GM23338 (cell line): ENCODE results near the gene NEK2. TPM values are rescaled to one million over a fixed set of nuclear protein-coding genes. Genes with fewer than 3 reads are reported as not detected.
"Not testable (repeated sequence)": the region's sequence is repeated elsewhere in the genome, so short reads cannot be mapped to it uniquely, and the experiment has no call there.

Source experiments
- ATAC-seq: fragments of 200-7000 bp; cut with Tn5 transposase; 3 replicates; pipeline ENCODE4 v1.9.1; 2020
- DNase-seq: peaks from one replicate; pipeline ENCODE4 v3.0.0-alpha.2; 2015; ENCODE audit warnings: low spot score
- H2AFZ ChIP-seq: fragments of 200-600 bp; sonication (generic); 2 replicates; pipeline ENCODE4 v1.8.0; 2016; ENCODE audit warnings: antibody characterized with exemption, mild to moderate bottlenecking, moderate library complexity
- H3F3A ChIP-seq: fragments of 200-600 bp; sonication (generic); replicated peaks from 2 replicates; pipeline ENCODE4 v1.8.0; 2017; ENCODE audit warnings: antibody characterized with exemption, mixed run types, low read depth
- H3K27ac ChIP-seq: fragments of 200-600 bp; sonication (generic); 2 replicates; pipeline ENCODE4 v1.6.1; 2016; ENCODE audit warnings: low read depth
- H3K27me3 ChIP-seq: fragments of 200-600 bp; sonication (generic); 2 replicates; pipeline ENCODE4 v1.8.0; 2016; ENCODE audit warnings: mild to moderate bottlenecking, mixed run types, moderate library complexity; ENCODE audit not compliant: insufficient read depth
- H3K36me3 ChIP-seq: fragments of 200-600 bp; sonication (generic); 2 replicates; pipeline ENCODE4 v1.8.0; 2016; ENCODE audit warnings: mild to moderate bottlenecking; ENCODE audit not compliant: insufficient read depth
- H3K4me1 ChIP-seq: fragments of 200-600 bp; sonication (generic); 2 replicates; pipeline ENCODE4 v1.8.0; 2016; ENCODE audit warnings: mild to moderate bottlenecking, moderate library complexity; ENCODE audit not compliant: insufficient read depth
- H3K4me2 ChIP-seq: fragments of 200-600 bp; sonication (generic); 2 replicates; pipeline ENCODE4 v1.7.1; 2017; ENCODE audit warnings: mixed run types
- H3K4me3 ChIP-seq: fragments of 200-600 bp; sonication (generic); 2 replicates; pipeline ENCODE4 v1.6.1; 2016; ENCODE audit warnings: mixed run types
- H3K79me2 ChIP-seq: fragments of 200-600 bp; sonication (generic); replicated peaks from 2 replicates; pipeline ENCODE4 v1.8.0; 2017; ENCODE audit warnings: mild to moderate bottlenecking; ENCODE audit not compliant: insufficient read depth
- H3K9me2 ChIP-seq: fragments of 200-600 bp; sonication (generic); 2 replicates; pipeline ENCODE4 v1.8.0; 2017; ENCODE audit not compliant: insufficient read depth
- H4K20me1 ChIP-seq: fragments of 200-600 bp; sonication (generic); replicated peaks from 2 replicates; pipeline ENCODE4 v1.8.0; 2017; ENCODE audit warnings: mild to moderate bottlenecking; ENCODE audit not compliant: insufficient read depth
- H3K27ac Mint-ChIP-seq: 2 replicates; pipeline ENCODE4 v1.8.0; 2020; ENCODE audit warnings: inconsistent platforms, mild to moderate bottlenecking, moderate library complexity, mixed read lengths
- H3K27me3 Mint-ChIP-seq: 3 replicates; pipeline ENCODE4 v1.8.0; 2022; ENCODE audit warnings: low read depth, mild to moderate bottlenecking, moderate library complexity, mixed read lengths, inconsistent platforms; ENCODE audit not compliant: insufficient read depth, poor library complexity
- H3K36me3 Mint-ChIP-seq: 3 replicates; pipeline ENCODE4 v1.8.0; 2021; ENCODE audit warnings: low read depth, mild to moderate bottlenecking, inconsistent platforms, moderate library complexity, mixed read lengths
- H3K4me1 Mint-ChIP-seq: 3 replicates; pipeline ENCODE4 v1.8.0; 2020; ENCODE audit warnings: mild to moderate bottlenecking, inconsistent platforms, mixed read lengths
- H3K4me3 Mint-ChIP-seq: 3 replicates; pipeline ENCODE4 v1.8.0; 2021; ENCODE audit warnings: moderate library complexity, mild to moderate bottlenecking, inconsistent platforms, mixed read lengths
- H3K9me3 Mint-ChIP-seq: 3 replicates; pipeline ENCODE4 v1.8.0; 2020; ENCODE audit warnings: moderate library complexity, mild to moderate bottlenecking, inconsistent platforms, mixed read lengths
- ZNF331 ChIP-seq: fragments of 250-450 bp; sonication (Bioruptor Pico); IDR thresholded peaks from 2 replicates; pipeline ENCODE4 v1.5.0; 2020; ENCODE audit warnings: low read depth, mild to moderate bottlenecking, moderate library complexity
- polyA plus RNA-seq: library from polyadenylated mRNA; unstranded; fragments of >200 nt; fragmentation: Nextera tagmentation; extraction: Ambion mirVana; gene quantifications from 2 replicates; pipeline ENCODE4 v1.2.1, GENCODE V29; 2016
- total RNA-seq: library from RNA; depleted of rRNA; stranded (reverse); fragments of >200 nt; shearing (Covaris generic); gene quantifications from 2 replicates; pipeline ENCODE4 v1.2.3, GENCODE V29; 2014
- TF ChIP-seq, protein P1 (sequence below): fragments of 250-450 bp; sonication (Bioruptor Pico); IDR thresholded peaks from 2 replicates; pipeline ENCODE4 v1.5.0; 2020; ENCODE audit warnings: mild to moderate bottlenecking, moderate library complexity

The NEK2 gene
- total and polyA plus RNA-seq, 2 experiments from 2014 or later = 17.0 to 24.9 TPM

DNA sequence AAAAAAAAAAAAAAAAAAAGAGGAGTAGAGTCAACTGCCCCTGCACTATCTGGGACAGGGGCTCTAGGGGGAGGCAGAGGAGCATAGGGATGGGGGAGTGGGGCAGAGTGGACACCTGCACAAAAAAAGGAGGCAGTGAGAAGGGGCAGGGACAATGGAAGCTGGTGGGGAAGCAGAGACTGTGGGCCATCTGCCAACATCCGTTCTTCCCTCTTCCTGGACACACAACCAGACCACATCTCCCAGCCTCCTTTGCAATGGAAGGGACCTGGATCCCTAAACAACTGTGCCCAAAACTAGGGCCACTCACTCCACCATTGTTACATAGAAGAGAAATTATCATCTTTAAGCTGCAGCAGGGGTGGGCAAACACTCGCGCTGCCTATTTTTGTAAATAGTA lies 38.4 kb downstream of the NEK2 start (continued):
- TF ChIP-seq, protein P1, sequence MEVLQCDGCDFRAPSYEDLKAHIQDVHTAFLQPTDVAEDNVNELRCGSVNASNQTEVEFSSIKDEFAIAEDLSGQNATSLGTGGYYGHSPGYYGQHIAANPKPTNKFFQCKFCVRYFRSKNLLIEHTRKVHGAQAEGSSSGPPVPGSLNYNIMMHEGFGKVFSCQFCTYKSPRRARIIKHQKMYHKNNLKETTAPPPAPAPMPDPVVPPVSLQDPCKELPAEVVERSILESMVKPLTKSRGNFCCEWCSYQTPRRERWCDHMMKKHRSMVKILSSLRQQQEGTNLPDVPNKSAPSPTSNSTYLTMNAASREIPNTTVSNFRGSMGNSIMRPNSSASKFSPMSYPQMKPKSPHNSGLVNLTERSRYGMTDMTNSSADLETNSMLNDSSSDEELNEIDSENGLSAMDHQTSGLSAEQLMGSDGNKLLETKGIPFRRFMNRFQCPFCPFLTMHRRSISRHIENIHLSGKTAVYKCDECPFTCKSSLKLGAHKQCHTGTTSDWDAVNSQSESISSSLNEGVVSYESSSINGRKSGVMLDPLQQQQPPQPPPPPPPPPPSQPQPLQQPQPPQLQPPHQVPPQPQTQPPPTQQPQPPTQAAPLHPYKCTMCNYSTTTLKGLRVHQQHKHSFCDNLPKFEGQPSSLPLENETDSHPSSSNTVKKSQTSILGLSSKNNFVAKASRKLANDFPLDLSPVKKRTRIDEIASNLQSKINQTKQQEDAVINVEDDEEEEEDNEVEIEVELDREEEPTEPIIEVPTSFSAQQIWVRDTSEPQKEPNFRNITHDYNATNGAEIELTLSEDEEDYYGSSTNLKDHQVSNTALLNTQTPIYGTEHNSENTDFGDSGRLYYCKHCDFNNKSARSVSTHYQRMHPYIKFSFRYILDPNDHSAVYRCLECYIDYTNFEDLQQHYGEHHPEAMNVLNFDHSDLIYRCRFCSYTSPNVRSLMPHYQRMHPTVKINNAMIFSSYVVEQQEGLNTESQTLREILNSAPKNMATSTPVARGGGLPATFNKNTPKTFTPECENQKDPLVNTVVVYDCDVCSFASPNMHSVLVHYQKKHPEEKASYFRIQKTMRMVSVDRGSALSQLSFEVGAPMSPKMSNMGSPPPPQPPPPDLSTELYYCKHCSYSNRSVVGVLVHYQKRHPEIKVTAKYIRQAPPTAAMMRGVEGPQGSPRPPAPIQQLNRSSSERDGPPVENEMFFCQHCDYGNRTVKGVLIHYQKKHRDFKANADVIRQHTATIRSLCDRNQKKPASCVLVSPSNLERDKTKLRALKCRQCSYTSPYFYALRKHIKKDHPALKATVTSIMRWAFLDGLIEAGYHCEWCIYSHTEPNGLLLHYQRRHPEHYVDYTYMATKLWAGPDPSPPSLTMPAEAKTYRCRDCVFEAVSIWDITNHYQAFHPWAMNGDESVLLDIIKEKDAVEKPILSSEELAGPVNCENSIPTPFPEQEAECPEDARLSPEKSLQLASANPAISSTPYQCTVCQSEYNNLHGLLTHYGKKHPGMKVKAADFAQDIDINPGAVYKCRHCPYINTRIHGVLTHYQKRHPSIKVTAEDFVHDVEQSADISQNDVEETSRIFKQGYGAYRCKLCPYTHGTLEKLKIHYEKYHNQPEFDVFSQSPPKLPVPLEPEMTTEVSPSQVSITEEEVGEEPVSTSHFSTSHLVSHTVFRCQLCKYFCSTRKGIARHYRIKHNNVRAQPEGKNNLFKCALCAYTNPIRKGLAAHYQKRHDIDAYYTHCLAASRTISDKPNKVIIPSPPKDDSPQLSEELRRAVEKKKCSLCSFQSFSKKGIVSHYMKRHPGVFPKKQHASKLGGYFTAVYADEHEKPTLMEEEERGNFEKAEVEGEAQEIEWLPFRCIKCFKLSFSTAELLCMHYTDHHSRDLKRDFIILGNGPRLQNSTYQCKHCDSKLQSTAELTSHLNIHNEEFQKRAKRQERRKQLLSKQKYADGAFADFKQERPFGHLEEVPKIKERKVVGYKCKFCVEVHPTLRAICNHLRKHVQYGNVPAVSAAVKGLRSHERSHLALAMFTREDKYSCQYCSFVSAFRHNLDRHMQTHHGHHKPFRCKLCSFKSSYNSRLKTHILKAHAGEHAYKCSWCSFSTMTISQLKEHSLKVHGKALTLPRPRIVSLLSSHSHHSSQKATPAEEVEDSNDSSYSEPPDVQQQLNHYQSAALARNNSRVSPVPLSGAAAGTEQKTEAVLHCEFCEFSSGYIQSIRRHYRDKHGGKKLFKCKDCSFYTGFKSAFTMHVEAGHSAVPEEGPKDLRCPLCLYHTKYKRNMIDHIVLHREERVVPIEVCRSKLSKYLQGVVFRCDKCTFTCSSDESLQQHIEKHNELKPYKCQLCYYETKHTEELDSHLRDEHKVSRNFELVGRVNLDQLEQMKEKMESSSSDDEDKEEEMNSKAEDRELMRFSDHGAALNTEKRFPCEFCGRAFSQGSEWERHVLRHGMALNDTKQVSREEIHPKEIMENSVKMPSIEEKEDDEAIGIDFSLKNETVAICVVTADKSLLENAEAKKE (CRISPR knock-in tag) = no peak

DNA sequence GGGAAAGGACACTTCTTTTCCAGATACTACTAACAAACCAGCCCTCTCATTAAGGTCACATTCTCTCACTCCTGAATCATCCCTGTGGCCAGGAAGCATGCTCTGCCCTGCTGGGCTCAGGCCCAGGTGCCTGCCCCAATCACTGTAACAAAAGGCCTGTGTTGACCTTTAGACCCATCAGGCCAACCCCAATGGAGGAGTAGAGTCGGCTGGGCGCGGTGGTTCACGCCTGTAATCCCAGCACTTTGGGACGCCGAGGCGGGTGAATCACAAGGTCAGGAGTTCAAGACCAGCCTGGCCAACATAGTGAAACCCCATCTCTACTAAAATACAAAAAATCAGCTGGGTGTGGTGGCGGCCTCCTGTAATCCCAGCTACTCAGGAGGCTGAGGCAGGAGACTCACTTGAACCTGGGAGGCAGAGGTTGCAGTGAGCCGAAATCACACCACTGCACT lies 38.8 kb downstream of the NEK2 start:
- not testable (repeated sequence) for H3K36me3 ChIP-seq, H3K4me3 Mint-ChIP-seq, H3K4me2 ChIP-seq, H3K9me3 Mint-ChIP-seq, H3K36me3 Mint-ChIP-seq, H3F3A ChIP-seq, DNase-seq, H3K27ac ChIP-seq, H3K4me1 ChIP-seq, H3K27ac Mint-ChIP-seq, H3K4me3 ChIP-seq, H3K27me3 ChIP-seq, H3K9me2 ChIP-seq, ATAC-seq, H3K79me2 ChIP-seq, H2AFZ ChIP-seq, H4K20me1 ChIP-seq, H3K4me1 Mint-ChIP-seq, H3K27me3 Mint-ChIP-seq

DNA sequence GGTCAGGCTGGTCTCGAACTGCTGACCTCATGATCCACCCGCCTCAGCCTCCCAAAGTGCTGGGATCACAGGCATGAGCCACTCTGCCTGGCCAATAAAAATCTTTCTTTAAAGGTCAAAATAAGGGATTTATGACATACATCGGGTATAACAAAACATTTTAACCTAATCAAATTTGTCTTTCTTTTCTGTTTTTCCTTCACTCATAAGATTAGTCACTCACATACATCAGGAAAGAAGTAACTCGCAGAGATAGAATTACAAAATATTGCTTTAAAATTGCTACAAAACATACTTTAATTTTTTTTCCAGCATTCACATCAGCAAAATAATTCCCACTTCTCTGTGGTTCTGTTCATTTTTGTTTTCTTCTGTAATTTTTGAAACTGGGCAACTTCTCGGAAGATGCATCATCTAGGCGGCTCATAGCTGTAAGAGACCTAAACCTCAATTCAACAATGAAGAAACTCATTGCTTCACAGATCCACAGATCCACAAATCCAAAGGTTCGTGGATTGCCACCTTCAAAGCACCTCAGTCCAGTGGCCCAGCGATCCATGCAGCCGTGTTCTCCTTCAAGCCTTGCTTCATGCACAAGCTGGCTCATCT lies 39.7 kb downstream of the NEK2 start:
- Histone ChIP-seq H2AFZ (no peak overlapping the region), H3K79me2 (no peaks in the 10 kb centered on the region), H3K27me3 (no peaks in the 10 kb centered on the region), H3K4me1 (no peaks in the 10 kb centered on the region), H3F3A (no peaks in the 10 kb centered on the region), H4K20me1 (no peaks in the 10 kb centered on the region), H3K4me2 (no peak overlapping the region), H3K36me3 (no peaks in the 10 kb centered on the region), H3K9me2 (no peaks in the 10 kb centered on the region), H3K27ac (no peak overlapping the region), H3K4me3 (no peak overlapping the region)
- Mint-ChIP-seq H3K4me3 (no peak overlapping the region), H3K27ac (no peak overlapping the region), H3K27me3 (no peaks in the 10 kb centered on the region), H3K36me3 (no peaks in the 10 kb centered on the region), H3K9me3 (no peaks in the 10 kb centered on the region), H3K4me1 (peaks cover 8% of the 10 kb centered on the region; the same call in 2 of the 3 replicates)
- DNase-seq (no peak), ATAC-seq (no peak)
- no peak for TF ChIP-seq ZNF331 (CRISPR knock-in tag)
